IPS-18c (cell line): ENCODE results near the gene CA12.
"Not testable (repeated sequence)": the region's sequence is repeated elsewhere in the genome, so short reads cannot be mapped to it uniquely, and the experiment has no call there.

ENCODE experiments used
- H3K4me3 ChIP-seq: 2 replicates; pipeline ENCODE4 v1.7.0; 2013; ENCODE audit warnings: low read depth, mild to moderate bottlenecking, low read length, moderate library complexity; ENCODE audit not compliant: insufficient read depth
- H3K9me3 ChIP-seq: one replicate; pipeline ENCODE4 v1.6.1; 2013; ENCODE audit warnings: mild to moderate bottlenecking, low read length, moderate library complexity; ENCODE audit not compliant: control insufficient read depth, insufficient read depth

The CA12 gene

GRCh38 chr15:63381301-63382204, at the start of gene CA12:
Gene CA12, minus strand, starts transcription at chr15:63381846. Its CDS starts 126 bp downstream, at chr15:63381720.
- H3K4me3 ChIP-seq, result peak within 1 kb of the TSS; percentile 48

GRCh38 chr15:63430766-63431451, 49.3 kb upstream of the CA12 start:
- no peaks in the 10 kb centered on the region for H3K9me3 ChIP-seq
- no peak overlapping the region for H3K4me3 ChIP-seq

More at GRCh38 chr15:63381301-63382204, at the start of gene CA12:
- no peaks in the 10 kb centered on the region for H3K9me3 ChIP-seq

- no peaks in the 10 kb centered on the region for H3K9me3 ChIP-seq
Measured at GRCh38 chr15:63426552-63426951, 44.9 kb upstream of the CA12 start.

GRCh38 chr15:63425426-63425985, 43.9 kb upstream of the CA12 start:
- H3K4me3 ChIP-seq, result no peak overlapping the region

More at GRCh38 chr15:63426552-63426951, 44.9 kb upstream of the CA12 start:
- no peak overlapping the region for H3K4me3 ChIP-seq

DNA sequence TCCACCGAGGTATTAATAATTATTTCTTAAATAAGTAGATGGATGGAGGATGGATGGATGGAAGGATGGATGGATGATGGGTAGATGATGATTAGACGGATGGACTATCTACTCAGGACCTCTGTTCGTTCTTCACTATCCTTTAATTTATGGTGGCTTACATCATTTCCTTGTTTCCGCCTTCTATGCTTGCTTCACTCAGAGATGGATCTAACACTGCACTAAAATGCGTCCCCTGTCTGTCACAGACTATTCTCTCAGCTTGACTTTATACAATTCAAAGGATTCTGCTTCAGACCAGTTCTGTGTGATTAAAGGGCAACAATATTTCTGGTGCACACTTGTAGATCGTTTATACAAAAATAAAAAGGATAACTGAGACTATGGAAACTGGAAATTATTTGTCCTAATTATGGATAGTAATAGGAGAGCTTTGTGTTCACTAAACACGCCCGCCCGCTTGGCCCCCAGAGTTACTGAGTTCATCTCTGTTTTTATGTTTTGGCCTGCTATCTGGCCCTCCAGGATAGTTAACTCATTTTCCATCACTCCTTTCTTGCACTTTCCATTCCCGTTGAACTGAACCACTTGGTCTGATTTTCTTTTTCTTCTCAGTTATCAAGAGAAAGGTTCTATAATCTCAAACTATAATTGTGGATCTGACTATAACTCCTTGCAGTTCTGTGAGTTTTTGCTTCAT, 41.4 kb upstream of the CA12 start:
- Histone ChIP-seq H3K4me3 (no peak overlapping the region), H3K9me3 (no peaks in the 10 kb centered on the region)

More at GRCh38 chr15:63425426-63425985, 43.9 kb upstream of the CA12 start:
- H3K9me3 ChIP-seq, result no peaks in the 10 kb centered on the region

DNA sequence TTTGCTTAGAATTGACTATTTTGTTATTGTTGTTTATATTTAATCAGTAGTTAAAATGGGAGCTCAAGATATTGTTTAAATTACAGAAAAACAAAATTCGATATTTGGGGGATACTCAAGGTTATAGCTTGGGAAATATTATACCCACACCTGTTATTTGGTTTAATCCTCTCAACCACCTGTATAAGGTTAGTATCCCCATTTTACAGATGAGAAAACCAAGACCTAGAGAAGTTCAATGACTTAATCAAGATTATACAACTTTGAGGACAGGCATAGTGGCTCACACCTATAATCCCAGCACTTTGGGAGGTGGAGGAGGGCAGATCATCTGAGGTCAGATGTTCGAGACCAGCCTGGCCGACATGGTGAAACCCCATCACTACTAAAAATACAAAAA, 39.8 kb upstream of the CA12 start:
- Histone ChIP-seq H3K4me3 (no peak overlapping the region), H3K9me3 (no peaks in the 10 kb centered on the region)

GRCh38 chr15:63420333-63420747, 38.7 kb upstream of the CA12 start:
- H3K4me3 ChIP-seq, result no peak overlapping the region
- H3K9me3 ChIP-seq, result no peaks in the 10 kb centered on the region

GRCh38 chr15:63418811-63419210, 37.2 kb upstream of the CA12 start:
- H3K4me3 ChIP-seq, result no peak overlapping the region
- no peaks in the 10 kb centered on the region for H3K9me3 ChIP-seq

- no peak overlapping the region for H3K4me3 ChIP-seq
Measured at GRCh38 chr15:63417721-63418120, 36.1 kb upstream of the CA12 start.

DNA sequence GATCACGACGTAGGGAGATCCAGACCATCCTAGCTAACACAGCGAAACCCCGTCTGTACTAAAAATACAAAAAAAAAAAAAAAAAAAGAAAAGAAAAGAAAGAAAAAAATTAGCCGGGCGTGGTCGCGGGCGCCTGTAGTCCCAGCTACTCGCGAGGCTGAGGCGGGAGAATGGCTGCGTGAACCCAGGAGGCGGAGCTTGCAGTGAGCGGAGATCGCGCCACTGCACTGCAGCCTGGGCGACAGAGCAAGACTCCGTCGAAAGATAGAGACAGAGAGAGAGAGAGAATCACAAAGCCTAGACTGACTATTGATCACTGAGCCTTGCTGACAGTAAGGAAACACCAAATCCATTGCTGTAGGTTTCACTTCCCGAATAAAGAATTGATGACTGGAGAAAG, 35.6 kb upstream of the CA12 start:
- not testable (repeated sequence) for H3K9me3 ChIP-seq, H3K4me3 ChIP-seq

More at GRCh38 chr15:63417721-63418120, 36.1 kb upstream of the CA12 start:
- H3K9me3 ChIP-seq, result no peaks in the 10 kb centered on the region

GRCh38 chr15:63414474-63415120, 33.0 kb upstream of the CA12 start:
- Histone ChIP-seq H3K9me3 (no peaks in the 10 kb centered on the region), H3K4me3 (no peak overlapping the region)

- H3K9me3 ChIP-seq, result no peaks in the 10 kb centered on the region
Measured at GRCh38 chr15:63412551-63412950, 30.9 kb upstream of the CA12 start.

GRCh38 chr15:63411866-63412265, 30.2 kb upstream of the CA12 start:
- Histone ChIP-seq H3K9me3 (no peaks in the 10 kb centered on the region), H3K4me3 (no peak overlapping the region)

More at GRCh38 chr15:63412551-63412950, 30.9 kb upstream of the CA12 start:
- no peak overlapping the region for H3K4me3 ChIP-seq

DNA sequence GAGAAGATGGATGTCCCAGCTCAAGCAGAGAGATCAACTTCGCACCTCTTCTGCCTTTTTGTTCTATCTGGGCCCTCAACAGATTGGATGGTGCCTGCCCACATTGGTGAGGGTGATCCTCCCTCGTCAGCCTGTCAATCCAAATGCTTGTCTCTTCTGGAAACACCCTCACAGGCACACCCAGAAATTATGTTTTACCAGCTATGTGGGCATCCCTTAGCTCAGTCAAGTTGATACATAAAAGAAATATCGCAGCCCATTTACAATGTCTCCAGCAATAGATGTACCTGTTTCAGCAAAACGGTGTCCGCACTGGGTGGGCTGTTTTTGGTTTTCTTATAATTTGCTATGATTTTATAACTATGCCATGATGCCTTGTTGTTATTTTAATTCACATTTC, 27.5 kb upstream of the CA12 start:
- Histone ChIP-seq H3K4me3 (no peak overlapping the region), H3K9me3 (no peaks in the 10 kb centered on the region)

- Histone ChIP-seq H3K4me3 (no peak overlapping the region), H3K9me3 (no peaks in the 10 kb centered on the region)
Measured at GRCh38 chr15:63408524-63408923, 26.9 kb upstream of the CA12 start.

DNA sequence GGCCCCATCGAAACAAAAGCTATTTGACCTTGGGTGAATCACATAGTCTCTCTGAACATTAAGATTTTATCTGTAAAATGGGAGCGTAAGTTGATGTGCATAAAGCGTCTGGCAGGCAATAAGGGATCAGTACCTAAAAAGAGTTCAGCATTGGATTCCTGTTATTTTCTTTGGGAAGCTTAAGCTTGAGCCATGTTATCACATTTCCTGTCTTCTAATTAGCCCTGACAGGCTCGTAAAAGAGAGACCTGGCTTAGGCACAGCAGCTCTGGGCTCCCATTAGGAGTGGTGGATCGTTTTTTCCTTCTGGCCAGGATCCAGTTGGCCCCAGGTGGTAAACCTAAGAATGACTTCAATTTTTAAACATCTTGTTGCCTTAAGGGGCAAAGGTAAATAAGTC, 26.0 kb upstream of the CA12 start:
- no peaks in the 10 kb centered on the region for H3K9me3 ChIP-seq

More for the DNA sequence above, 26.0 kb upstream of the CA12 start:
- H3K4me3 ChIP-seq, result no peak overlapping the region
